Mucosa of gallbladder (tissue), 1 donor: Measurements from ENCODE around the gene LRWD1. TPM values are rescaled to one million over a fixed set of nuclear protein-coding genes. Genes with fewer than 3 reads are reported as not detected.
"Not testable (repeated sequence)": the region's sequence is repeated elsewhere in the genome, so short reads cannot be mapped to it uniquely, and the experiment has no call there.

Experiments
- DNase-seq: peaks from one replicate; pipeline ENCODE4 v3.0.0-alpha.2; 2020; ENCODE audit warnings: low spot score
- total RNA-seq: library from RNA; stranded (reverse); gene quantifications from one replicate; pipeline ENCODE4 v1.2.1, GENCODE V29; 2021
- donor health status: DM: no; HTN: no; CAD: no.

The LRWD1 gene
- total RNA-seq, 1 donor from 2014 or later, result 18.2 TPM

GRCh38 chr7:102468478-102469350, 3.9 kb downstream of the LRWD1 start:
- DNase-seq, result no peak

- DNase-seq, result no peak
Measured at GRCh38 chr7:102469351-102469971, 4.7 kb downstream of the LRWD1 start.

DNA sequence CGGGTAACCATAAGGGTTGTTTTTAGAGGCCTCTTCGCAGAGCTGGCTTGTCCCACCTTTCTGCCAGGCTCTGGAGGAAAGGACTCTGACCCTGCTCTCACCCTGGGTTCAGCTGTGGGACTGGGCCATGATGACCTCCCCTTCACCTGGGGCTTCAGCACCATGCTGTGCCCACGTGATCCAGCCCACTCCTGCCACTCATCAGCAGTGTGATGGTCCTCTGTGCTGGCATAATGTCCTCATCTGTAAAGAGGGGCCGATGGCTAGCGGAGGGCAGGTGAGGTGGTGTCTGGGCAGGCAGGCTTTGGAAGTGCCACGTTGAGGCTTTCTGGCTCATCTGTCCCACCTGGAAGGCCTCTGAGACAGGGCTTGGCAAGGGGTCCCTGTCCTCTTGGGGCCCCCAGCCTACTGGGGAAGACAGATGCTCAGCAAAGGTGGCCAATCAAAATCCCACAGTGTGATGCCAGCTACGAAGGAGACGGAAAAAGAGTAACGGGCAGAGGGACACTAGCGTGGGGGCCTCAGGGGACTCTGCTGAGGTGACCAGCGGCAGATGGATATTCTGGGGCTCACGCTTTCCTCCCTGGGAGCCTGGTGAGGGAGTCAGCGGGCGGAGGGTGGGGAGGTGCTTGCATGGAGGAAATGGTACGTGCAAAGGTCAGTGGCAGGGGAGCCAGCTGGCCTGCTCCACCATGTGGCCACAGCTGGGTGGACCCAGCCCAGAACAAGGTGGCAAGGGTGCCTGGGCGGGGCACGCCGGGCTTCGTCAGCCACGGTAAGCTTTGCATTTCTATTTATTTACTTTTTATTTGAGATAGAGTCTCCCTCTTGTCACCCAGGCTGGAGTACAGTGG, 5.4 kb downstream of the LRWD1 start:
- DNase-seq, result peak; percentile 46

DNA sequence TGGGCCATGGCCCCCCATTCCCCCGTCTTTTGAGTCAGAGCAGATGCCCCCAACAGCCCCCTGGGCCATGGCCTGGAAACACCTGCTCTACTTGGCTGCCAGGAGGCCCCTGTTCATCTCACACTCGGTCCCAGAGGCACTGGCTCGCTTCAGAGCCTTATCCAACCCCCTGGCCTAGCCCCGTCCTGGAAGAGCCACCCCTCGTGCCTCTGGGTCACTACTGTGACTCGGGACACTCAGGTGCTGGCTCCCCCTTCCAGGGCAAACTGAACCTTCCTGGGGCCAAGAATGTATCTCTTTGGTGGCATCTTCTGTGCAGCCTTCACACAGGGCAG, 7.0 kb downstream of the LRWD1 start:
- no peak for DNase-seq

DNA sequence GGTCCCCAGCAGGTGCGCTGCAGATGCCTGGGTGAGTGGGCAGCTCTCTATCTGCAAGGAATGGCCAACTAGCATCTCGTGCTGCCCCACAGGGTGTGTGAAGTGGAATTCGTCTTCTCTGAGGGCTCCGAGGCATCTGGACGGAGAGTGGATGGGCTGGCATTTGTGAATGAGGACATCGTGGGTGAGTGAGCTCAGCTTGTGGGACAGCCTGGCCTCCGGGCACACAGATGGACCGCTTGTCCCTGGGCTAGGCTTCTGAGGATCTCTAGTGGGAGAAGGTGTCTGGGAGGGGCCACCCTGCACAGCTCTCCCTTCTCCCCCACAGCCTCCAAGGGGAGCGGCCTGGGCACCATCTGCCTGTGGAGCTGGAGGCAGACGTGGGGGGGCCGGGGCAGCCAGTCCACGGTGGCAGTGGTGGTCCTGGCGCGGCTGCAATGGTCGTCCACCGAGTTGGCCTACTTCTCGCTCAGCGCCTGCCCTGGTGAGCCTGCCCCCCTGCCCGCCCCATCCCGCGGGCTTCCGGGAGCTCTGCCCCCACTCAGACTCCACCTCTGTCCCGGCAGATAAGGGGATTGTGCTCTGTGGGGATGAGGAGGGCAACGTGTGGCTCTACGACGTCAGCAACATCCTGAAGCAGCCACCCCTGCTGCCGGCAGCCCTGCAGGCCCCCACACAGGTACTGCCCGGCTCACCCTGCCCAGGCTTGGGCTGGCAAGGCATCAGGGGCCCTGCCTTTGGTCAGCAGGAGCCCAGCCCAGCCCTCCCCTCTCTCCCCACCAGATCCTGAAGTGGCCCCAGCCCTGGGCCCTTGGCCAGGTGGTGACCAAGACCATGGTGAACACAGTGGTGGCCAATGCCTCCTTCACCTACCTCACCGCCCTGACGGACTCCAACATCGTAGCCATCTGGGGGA, 7.6 kb downstream of the LRWD1 start:
- no peak for DNase-seq

DNA sequence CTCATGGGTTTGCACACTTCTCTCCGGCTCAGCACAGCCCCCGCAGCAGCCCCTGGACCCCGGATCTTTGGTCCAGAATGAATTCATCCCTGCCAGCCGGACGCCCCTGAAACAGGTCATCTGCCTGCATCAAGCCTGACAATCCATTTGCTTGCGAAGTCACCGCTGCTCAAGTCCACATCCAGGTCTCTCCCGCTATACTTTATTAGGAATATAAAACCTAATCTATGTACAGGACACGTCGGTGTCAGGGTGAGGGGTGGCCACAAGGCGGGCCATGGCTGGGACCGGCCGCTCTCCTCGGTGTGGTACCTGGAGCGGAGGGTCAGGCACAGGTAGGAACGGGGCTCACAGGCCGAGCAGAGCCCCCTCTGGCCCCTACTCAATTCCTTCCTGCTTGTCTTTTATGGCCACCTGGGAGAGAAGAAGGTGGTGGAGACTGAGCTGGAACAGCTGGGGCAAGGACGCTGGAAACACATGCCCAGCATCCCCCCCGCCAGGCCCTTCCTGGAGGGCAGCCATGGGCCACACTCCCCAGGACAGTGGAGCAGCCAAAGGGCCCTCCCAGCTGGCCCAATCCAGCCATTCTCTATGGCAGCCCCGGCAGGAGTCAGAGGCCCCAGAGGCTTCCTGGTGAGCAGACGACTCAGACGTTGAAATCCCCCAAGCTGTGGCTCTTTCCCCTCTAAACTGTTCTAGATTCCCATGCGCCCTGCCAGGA, 8.6 kb downstream of the LRWD1 start:
- DNase-seq, result no peak

- not testable (repeated sequence) for DNase-seq
Measured at GRCh38 chr7:102474116-102474515, 9.3 kb downstream of the LRWD1 start.

GRCh38 chr7:102474736-102475435, 10.1 kb downstream of the LRWD1 start:
- not testable (repeated sequence) for DNase-seq

DNA sequence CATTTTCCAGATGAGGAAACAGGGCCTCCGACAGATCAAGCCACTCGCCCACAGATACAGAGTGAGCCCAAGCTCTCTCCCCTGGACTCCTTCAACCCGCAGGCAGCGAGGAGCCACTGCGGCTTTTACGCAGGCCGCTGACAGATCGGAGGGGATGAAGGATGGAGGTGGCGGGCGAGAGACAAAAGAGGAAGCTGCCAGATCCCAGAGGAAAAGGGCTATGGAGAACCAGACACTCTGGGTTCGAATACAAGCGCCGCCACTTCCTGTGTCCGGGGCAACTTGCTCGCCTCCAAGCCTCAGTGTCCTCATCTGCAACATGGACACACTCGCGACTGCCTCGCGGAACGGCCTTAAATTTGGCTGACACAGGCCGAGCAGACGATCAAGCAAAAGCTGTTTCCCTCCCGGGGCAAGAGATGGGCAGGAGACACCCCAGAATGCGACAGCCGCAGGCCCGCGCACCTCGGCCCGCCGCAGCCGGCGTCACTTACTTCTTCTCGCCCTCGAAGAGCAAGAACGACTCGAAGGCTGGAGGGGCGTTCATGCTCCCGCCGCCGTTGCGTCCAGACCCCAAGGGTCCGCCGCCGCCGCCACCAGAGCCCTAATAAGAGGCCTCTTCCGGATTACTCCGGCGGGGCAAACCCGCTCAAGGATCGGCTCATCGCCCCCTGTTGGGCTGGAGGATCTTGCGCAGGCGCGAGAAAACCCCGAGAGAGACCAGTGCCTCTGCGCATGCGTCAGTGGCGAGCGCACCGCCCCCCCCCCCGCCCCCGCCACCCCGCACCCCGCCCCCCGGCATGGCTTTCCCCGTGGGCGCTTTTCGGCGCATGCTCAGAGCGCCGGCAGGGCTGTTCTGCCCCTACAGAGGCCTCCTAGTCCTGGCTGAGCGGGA, 13.8 kb downstream of the LRWD1 start, which contains the start of gene POLR2J:
Gene POLR2J (minus strand): TSS at position 609 of the 895 bp plus-strand sequence. CDS start 62 bp downstream, at position 547.
- DNase-seq, result peak; percentile 96

DNA sequence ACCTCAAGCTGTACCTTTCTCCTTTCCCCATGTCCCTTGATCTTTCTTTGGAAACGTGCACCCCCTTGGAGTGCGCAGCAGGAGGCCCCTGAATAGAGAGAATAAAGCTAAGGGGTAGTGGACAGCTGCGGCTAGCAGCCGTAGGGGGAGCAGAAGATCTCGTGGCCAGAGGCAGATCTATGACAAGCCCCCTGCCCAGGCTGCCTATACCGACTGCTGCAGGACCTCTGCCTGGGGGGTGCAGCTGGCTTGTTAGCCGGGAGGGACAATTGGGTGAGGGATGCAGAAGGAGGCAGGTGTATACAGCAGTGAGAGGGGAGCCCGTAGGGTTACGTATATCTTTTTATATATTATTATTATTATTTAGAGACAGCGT, 14.4 kb downstream of the LRWD1 start:
- not testable (repeated sequence) for DNase-seq

DNA sequence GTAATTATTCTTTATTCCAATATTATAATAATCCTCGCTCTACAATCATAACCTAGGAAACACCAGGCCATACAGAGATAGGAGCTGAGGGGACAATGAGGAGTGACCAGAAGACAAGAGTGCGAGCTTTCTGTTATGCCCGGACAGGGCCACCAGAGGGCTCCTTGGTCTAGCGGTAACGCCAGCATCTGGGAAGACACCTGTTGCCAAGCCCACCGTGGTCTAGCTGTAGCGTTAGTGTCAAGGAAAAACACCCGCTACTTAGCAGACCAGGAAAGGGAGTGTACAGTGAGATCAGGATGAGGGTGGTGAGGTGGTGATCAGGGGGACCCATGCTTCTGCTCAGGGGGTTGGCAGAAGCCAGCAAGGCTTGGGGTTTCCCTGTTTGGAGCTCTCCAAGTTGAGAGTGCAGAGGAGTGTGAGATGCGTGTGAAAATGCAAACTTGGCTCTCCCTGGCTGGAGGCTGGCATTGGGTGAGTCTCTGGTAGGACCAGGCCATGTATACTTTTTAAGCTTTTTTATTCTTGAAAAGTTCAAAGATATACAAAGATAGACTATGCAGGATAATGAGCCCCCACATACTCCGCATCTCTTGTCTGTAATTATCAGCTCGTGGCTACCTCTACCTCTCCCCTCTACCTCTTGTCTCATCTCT, 15.3 kb downstream of the LRWD1 start:
- DNase-seq, result peak; percentile 47

DNA sequence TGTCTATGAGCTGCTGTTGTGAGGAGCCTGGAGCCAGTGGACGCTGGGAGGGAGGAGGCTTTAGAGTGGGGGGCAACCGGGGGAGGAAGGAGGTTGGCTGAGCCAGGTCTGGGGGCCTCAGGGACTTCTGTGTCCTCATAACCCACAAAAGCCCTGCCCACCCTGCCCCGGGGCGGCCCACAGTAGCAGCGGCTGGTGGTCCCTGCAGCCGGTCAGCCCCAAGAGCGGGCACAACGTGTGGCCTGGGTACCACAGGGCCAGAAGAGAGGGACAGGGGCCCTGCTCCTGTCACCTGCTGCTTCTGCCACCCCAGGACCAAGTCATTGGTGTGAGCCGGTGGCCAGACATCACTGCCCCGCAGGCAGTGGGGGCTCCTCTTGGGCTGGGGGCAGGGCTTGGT, 17.2 kb downstream of the LRWD1 start:
- DNase-seq, result not testable (repeated sequence)

DNA sequence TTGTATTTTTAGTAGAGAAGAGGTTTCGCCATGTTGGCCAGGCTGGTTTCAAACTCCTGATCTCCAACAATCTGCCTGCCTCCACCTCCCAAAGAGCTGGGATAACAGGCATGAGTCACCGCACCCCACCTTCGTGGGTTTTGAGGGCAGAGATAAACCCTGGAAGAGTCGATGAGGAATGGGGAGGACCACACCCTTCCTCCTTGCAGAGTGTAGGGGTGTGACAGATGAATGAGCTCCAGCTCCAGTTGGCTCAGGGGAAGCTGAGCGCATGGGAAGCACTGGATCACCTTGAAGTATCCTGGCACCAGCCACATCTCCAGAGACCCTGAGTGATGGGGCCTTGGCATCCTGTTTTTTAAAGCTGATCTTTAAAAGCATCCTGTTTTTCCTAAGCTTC, 19.5 kb downstream of the LRWD1 start:
- not testable (repeated sequence) for DNase-seq

DNA sequence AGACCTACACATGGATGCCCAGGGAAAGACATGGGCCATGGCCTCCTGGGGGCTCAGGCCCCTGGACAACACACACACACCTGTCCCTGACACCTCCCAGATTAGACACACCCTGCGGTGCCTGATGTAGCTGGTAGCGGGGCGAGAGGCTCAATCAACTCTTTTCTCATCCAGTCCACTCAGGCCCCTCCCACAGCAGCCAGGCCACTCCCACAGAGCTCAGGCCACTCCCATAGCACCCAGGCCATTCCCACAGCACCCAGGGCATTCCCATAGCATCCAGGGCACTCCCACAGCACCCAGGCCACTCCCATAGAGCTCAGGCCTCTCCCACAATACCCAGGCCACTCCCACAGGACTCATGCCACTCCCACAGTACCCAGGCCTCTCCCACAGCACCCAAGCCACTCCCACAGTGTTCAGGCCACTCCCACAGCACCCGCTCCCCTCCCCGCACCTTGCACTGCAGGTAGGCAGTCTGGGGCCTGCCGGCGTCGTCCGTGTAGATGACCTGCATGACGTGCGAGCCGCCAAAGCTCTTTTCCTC, 25.8 kb downstream of the LRWD1 start:
- DNase-seq, result peak; percentile 77

GRCh38 chr7:102493220-102493935, 28.6 kb downstream of the LRWD1 start:
- DNase-seq, result not testable (repeated sequence)

DNA sequence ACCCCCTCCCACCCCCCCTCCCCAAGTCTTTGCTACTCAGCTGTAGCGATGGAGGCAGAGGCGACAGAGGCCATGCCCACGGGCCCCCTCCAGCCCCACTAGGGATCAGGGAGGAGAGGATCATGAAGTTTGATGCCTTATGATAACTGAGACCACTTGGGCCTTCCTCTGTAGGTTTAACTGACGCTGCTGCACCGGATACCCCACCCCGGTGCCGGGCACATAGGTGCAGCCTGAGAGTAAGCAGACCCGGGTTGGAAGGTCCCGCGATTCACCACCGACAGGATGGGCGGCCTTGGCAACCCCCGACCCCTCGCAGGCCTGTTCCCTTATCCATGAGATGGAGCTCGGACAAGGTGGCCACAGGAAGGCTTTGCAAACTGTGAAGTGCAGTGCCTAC, 29.2 kb downstream of the LRWD1 start:
- not testable (repeated sequence) for DNase-seq

GRCh38 chr7:102494473-102495149, 29.8 kb downstream of the LRWD1 start:
- DNase-seq, result not testable (repeated sequence)
